GM12874 (cell line): ENCODE data around the gene PAPLN.

Experiments used
- CTCF ChIP-seq: IDR thresholded peaks from 2 replicates; pipeline ENCODE4 v1.5.1; 2011; ENCODE audit warnings: low read depth, mild to moderate bottlenecking, control low read depth, low read length, moderate library complexity; ENCODE audit not compliant: insufficient read depth

PAPLN gene

GRCh38 chr14:73263606-73264005, 26.3 kb downstream of the PAPLN start:
- no peak for TF ChIP-seq CTCF

- TF ChIP-seq CTCF, result no peak
Observed at GRCh38 chr14:73264080-73264884, 27.0 kb downstream of the PAPLN start.

- no peak for TF ChIP-seq CTCF
Observed at GRCh38 chr14:73264885-73265720, 27.8 kb downstream of the PAPLN start.

GRCh38 chr14:73265721-73266046, 28.4 kb downstream of the PAPLN start:
- no peak for TF ChIP-seq CTCF

GRCh38 chr14:73266317-73266716, 29.0 kb downstream of the PAPLN start:
- TF ChIP-seq CTCF, result no peak

GRCh38 chr14:73267474-73267873, 30.2 kb downstream of the PAPLN start:
- no peak for TF ChIP-seq CTCF

GRCh38 chr14:73269729-73270531, 32.6 kb downstream of the PAPLN start:
- no peak for TF ChIP-seq CTCF
